Nephron progenitor cell (in vitro differentiated cells): ENCODE results near the gene CCDC57.

Experiments used
- DNase-seq: peaks from one replicate; pipeline ENCODE4 v3.0.0; 2021
- H3K27ac Mint-ChIP-seq: 2 replicates; pipeline ENCODE4 v1.8.0; 2021; ENCODE audit warnings: mild to moderate bottlenecking, moderate library complexity, mixed read lengths
- H3K27me3 Mint-ChIP-seq: 2 replicates; pipeline ENCODE4 v1.8.0; 2021; ENCODE audit warnings: mild to moderate bottlenecking, low read depth, mixed read lengths; ENCODE audit not compliant: poor library complexity
- H3K36me3 Mint-ChIP-seq: 2 replicates; pipeline ENCODE4 v1.8.0; 2021; ENCODE audit warnings: low read depth, mixed read lengths
- H3K4me1 Mint-ChIP-seq: 2 replicates; pipeline ENCODE4 v1.8.0; 2021; ENCODE audit warnings: mixed read lengths
- H3K4me3 Mint-ChIP-seq: 2 replicates; pipeline ENCODE4 v1.8.0; 2021; ENCODE audit warnings: mild to moderate bottlenecking, moderate library complexity, mixed read lengths
- H3K9me3 Mint-ChIP-seq: 2 replicates; pipeline ENCODE4 v1.8.0; 2021; ENCODE audit warnings: mild to moderate bottlenecking, moderate library complexity, mixed read lengths
- TF ChIP-seq, protein P1 (sequence below): fragments of 200-600 bp; sonication (generic); IDR thresholded peaks from 2 replicates; pipeline ENCODE4 v1.5.0; 2021; ENCODE audit warnings: antibody characterized with exemption

CCDC57 gene

DNA sequence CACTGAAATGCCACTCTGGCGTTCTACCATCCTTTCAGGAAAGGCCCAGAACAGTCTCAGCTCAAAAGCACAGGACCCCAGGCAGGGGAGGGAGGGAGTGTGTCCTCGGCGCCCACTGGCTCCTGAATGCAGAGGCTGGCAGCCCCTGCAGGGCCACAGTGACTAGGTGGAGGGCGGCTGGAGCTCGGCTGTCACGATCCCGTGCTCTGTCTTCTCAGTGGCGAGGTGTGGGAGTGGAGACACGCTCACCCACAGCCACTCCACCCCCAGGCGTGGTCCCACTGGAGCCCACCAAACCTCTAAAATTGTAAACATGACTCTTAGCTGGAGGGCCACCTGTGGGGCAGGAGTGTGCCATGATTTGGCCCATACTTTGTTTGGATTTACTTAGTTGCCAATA lies 98.2 kb downstream of the CCDC57 start:
- Mint-ChIP-seq H3K9me3 (no peaks in the 10 kb centered on the region), H3K27me3 (no peaks in the 10 kb centered on the region), H3K4me1 (peaks cover 61% of the 10 kb centered on the region), H3K27ac (peak overlapping the region; percentile 59), H3K36me3 (peaks cover 27% of the 10 kb centered on the region), H3K4me3 (no peak overlapping the region)
- TF ChIP-seq, protein P1, sequence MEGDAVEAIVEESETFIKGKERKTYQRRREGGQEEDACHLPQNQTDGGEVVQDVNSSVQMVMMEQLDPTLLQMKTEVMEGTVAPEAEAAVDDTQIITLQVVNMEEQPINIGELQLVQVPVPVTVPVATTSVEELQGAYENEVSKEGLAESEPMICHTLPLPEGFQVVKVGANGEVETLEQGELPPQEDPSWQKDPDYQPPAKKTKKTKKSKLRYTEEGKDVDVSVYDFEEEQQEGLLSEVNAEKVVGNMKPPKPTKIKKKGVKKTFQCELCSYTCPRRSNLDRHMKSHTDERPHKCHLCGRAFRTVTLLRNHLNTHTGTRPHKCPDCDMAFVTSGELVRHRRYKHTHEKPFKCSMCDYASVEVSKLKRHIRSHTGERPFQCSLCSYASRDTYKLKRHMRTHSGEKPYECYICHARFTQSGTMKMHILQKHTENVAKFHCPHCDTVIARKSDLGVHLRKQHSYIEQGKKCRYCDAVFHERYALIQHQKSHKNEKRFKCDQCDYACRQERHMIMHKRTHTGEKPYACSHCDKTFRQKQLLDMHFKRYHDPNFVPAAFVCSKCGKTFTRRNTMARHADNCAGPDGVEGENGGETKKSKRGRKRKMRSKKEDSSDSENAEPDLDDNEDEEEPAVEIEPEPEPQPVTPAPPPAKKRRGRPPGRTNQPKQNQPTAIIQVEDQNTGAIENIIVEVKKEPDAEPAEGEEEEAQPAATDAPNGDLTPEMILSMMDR, result no peak
- no peak for DNase-seq

DNA sequence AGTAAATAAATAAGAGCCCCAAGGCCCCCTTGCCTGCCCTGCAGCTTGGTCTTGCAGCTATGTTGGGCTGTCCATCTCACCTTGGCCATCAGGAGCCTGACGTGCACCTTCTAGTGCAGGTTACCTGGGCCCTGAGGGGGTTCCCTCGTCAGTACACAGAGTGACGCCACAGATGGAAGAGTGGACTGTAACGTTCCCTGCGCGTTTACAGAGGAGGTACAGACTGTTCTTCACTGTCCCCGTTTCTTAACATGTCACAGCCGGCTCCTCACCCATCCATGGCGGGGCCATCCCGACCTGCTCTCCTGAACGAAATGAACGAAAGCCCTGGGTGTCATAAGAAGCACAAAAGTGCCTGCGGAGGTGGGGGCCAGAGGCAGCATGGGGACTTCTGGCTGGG lies 98.7 kb downstream of the CCDC57 start:
- H3K4me1 Mint-ChIP-seq, result peaks cover 61% of the 10 kb centered on the region
- TF ChIP-seq, protein P1, result no peak
- peaks cover 32% of the 10 kb centered on the region for H3K36me3 Mint-ChIP-seq
- peak overlapping the region; percentile 59 for H3K27ac Mint-ChIP-seq
- no peak for DNase-seq
- H3K27me3 Mint-ChIP-seq, result no peaks in the 10 kb centered on the region
- H3K4me3 Mint-ChIP-seq, result peak overlapping the region; percentile 15
- no peaks in the 10 kb centered on the region for H3K9me3 Mint-ChIP-seq

DNA sequence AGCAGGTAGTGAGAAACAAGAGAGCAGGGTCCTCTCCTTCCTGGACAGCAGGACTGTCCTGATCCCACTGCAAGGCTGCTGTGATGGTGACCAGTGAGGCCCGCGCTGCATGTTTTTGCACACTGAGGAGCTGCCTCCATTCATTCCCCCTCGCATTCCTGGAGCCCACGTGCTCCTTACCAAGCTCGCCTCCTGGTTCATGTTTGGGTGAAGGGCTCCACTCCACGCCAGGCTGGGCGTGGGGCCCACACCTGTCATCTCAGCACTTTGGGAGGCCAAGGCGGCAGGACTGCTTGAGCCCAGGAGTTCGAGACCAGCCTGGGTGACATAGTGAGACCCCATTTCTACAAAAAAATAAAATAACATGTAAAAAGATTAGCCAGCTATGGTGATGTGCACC lies 99.2 kb downstream of the CCDC57 start:
- H3K36me3 Mint-ChIP-seq, result peaks cover 37% of the 10 kb centered on the region
- no peak for DNase-seq
- no peaks in the 10 kb centered on the region for H3K9me3 Mint-ChIP-seq
- TF ChIP-seq, protein P1, result no peak
- H3K27me3 Mint-ChIP-seq, result no peaks in the 10 kb centered on the region
- no peak overlapping the region for H3K4me3 Mint-ChIP-seq
- H3K4me1 Mint-ChIP-seq, result peaks cover 61% of the 10 kb centered on the region
- H3K27ac Mint-ChIP-seq, result peak overlapping the region; percentile 59

DNA sequence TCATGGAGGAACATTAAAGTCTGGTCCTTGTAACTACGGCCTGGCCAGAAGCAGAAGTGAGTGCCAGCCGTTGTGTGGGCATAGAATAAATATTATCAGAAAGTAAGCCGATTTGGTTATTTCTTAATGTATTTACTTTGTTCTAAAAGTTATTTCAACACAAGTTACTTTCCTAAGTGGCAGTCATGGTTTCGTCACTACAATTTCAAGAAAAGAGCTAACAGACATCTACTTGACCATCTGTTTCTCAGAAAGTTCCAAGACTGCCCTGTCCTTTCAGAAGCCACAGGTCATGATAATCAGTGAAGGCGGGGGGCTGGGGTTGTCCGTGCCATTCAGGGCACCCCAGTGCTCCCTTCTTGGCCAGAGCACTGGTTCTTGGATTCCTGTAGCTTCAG lies 99.7 kb downstream of the CCDC57 start:
- peaks cover 61% of the 10 kb centered on the region for H3K4me1 Mint-ChIP-seq
- no peaks in the 10 kb centered on the region for H3K27me3 Mint-ChIP-seq
- H3K36me3 Mint-ChIP-seq, result peaks cover 38% of the 10 kb centered on the region
- H3K27ac Mint-ChIP-seq, result no peak overlapping the region
- H3K4me3 Mint-ChIP-seq, result no peak overlapping the region
- H3K9me3 Mint-ChIP-seq, result no peaks in the 10 kb centered on the region
- DNase-seq, result no peak
- TF ChIP-seq, protein P1, result no peak

DNA sequence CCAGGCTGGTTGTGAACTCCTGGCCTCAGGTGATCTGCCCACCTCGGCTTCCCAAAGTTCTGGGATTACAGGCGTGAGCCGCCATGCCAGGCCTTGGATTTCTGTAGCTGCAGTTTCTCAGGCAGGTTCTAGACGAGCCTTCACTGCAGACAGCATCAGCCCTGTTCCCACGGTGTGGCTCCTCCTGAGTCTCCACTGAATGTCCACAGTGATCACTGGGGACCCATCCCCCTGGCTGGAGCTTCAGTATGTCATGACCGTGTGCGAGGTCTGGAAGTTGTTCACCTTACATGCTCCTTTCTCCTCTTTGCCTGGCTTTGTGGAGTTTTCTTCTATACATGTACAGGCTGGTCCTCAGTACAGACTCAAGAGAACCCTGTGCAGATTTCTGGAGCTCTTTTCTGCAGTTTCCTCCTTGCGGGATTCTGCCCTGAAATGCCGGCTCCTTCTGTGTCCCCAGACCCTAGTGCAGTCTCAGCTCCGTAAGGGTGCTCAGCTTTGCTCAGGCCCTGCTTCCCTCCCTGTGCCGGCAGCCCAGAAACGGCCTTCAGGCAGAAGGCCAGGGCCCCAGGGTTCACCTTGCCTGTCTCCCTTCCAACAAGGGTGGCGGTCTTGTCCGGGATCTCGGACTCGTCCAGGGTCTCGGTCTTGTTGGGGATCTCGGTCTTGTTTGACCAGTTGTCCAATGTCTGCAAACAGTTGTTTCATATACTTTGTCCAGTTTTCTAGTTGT lies 100.3 kb downstream of the CCDC57 start:
- H3K9me3 Mint-ChIP-seq, result no peaks in the 10 kb centered on the region
- no peak overlapping the region for H3K4me3 Mint-ChIP-seq
- peaks cover 38% of the 10 kb centered on the region for H3K36me3 Mint-ChIP-seq
- H3K4me1 Mint-ChIP-seq, result peaks cover 61% of the 10 kb centered on the region
- H3K27me3 Mint-ChIP-seq, result no peaks in the 10 kb centered on the region
- H3K27ac Mint-ChIP-seq, result no peak overlapping the region
- no peak for DNase-seq
- TF ChIP-seq, protein P1, result no peak

DNA sequence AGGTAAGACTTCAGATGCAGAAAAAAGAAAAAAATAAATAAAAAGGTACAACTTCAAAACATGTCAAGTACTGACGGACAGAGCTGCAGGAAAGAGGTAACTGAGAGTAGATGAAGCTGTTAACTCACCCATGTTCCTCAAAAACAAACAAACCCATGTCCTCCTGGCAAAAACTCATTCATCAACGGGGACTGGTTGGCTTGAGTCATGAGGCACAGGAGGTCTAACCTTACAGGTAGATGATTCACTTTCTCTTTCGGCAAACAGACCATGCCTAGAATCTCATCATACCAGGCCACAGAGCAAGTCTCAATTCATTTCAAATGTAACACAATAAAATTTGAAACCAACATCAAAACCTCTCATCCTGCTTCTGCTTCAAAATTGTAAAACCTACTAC lies 102.3 kb downstream of the CCDC57 start:
- TF ChIP-seq, protein P1, result no peak
- Mint-ChIP-seq H3K27ac (no peak overlapping the region), H3K27me3 (no peaks in the 10 kb centered on the region), H3K4me1 (peaks cover 64% of the 10 kb centered on the region), H3K4me3 (no peak overlapping the region), H3K9me3 (no peaks in the 10 kb centered on the region), H3K36me3 (peaks cover 38% of the 10 kb centered on the region)
- no peak for DNase-seq
